Right lobe of liver (tissue), 4 donors: Measurements from ENCODE around the gene COL19A1.

Experiments used
- CTCF ChIP-seq, 4 donors: fragments of 200-600 bp in 3 of 4; fragments of 450-650 bp in 1 of 4; IDR thresholded peaks; one replicate each; pipeline versions ENCODE4 v1.5.1 to v1.8.0; 2016 to 2022; ENCODE audit warnings: antibody characterized with exemption in 4 of 4, mild to moderate bottlenecking in 2 of 4
- POLR2A ChIP-seq: fragments of 450-650 bp; IDR thresholded peaks from one replicate; pipeline ENCODE4 v1.6.1; 2017; ENCODE audit warnings: antibody characterized with exemption, mild to moderate bottlenecking
- donor health status: DM: no; HTN: no; CAD: no.
- donor health status: DM: no; HTN: no; CAD: no.
- donor health status: DM: no; HTN: yes; CAD: no.

GRCh38 chr6:70252604-70253003 lies 386.2 kb downstream of the COL19A1 start:
- TF ChIP-seq CTCF (IDR thresholded peaks at IDR 0.05), result no peak
- TF ChIP-seq POLR2A, result no peak
